Vagina (tissue), 2 donors: ENCODE measurements around the gene AKAP13.

Experiments used
- CTCF ChIP-seq, 3 experiments: fragments of 450-650 bp in 2 of 3; fragments of 200-600 bp in 1 of 3; sonication (generic) in 1 of 3; IDR thresholded peaks; one replicate each; pipeline ENCODE4 v1.5.1; 2017 to 2019; ENCODE audit warnings: antibody characterized with exemption in 3 of 3, mild to moderate bottlenecking in 2 of 3, moderate library complexity in 2 of 3
- POLR2A ChIP-seq, 2 donors: fragments of 450-650 bp; IDR thresholded peaks; one replicate each; pipeline ENCODE4 v1.6.1; 2017; ENCODE audit warnings: antibody characterized with exemption in 2 of 2, mild to moderate bottlenecking in 2 of 2, moderate library complexity in 2 of 2
- POLR2AphosphoS5 ChIP-seq, 2 donors: sonication (generic); formaldehyde crosslinking; IDR thresholded peaks; one replicate each; pipeline ENCODE4 v1.9.0; 2017; ENCODE audit warnings: antibody characterized with exemption in 2 of 2, mild to moderate bottlenecking in 2 of 2, low read depth in 1 of 2; ENCODE audit not compliant: insufficient read depth in 1 of 2

- no peak for TF ChIP-seq POLR2AphosphoS5 (IDR thresholded peaks at IDR 0.05; ENCODE audit: insufficient read depth in 1 of 2, low read depth in 1 of 2)
- TF ChIP-seq CTCF (IDR thresholded peaks at IDR 0.05), result no peak
- TF ChIP-seq POLR2A (IDR thresholded peaks at IDR 0.05), result no peak
Observed at GRCh38 chr15:85495096-85495495, 114.7 kb downstream of the AKAP13 start.
